ENCODE measurements around the gene SERPINB7. TPM values are rescaled to one million over a fixed set of nuclear protein-coding genes. Genes with fewer than 3 reads are reported as not detected.

The SERPINB7 gene
- total and polyA plus RNA-seq, 10 of the 15 experiments (the other 5 are each of a cell fraction or from before 2014, with no cell fraction given): not detected

DNA sequence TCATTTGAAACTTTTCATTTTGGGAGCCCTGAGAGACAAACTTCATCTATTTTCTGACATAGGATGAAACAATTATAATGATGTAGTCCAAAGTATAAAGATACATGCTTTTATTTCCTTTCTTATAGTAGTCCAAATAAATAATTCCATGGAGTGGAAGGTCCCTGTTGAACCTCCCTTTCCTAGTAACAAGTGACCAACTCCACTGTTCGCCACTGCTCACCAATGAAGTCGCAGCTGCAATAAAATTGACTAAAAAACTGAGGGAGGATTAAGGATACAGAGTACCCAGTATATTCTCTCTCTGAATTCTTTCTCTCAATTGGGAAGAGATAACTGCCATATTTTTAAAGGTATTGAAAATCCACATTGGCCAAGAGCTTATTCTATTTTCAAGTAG lies 14.1 kb downstream of the SERPINB7 start (continued):
- no peak for TF ChIP-seq ZNF207 (IDR thresholded peaks at IDR 0.05; ENCODE audit: borderline replicate concordance)

DNA sequence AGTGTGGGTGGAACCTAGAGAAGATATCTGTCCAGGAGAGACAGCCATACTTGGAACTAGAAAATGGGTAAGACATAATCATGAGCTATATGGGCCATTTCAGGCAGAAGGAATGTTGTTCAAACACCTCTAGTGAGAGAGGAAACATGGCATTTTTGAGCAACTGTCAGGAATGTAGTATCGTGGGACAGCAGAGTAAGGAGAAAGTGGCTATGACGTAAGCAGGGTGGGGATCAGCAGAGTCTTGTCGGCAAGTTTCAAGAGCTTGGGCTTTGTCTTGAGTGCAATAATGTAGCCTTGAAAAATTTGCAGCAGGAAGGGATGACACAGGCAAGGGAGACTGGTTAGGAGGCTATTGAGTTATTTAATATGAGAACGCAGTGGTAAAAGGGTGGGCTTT lies 20.4 kb downstream of the SERPINB7 start:
- no peaks in the 10 kb centered on the region for H3K4me1 ChIP-seq (ENCODE audit: control insufficient read depth, insufficient read depth, low read length)
- ATAC-seq: no peak
- H3K4me2 ChIP-seq (ENCODE audit: control insufficient read depth, insufficient read depth): no peak overlapping the region
- H4K20me1 ChIP-seq (ENCODE audit: control insufficient read depth, insufficient read depth): no peaks in the 10 kb centered on the region
- SMC1A ChIA-PET (ENCODE audit: uncharacterized antibody, unreplicated experiment): interaction anchor here (1.2 kb wide), 1 partner anchor 28 kb away, joined by 3 read pairs; no protein-coding TSS in a partner anchor
- in situ Hi-C loops (cut with MboI) (no loop called here), intact Hi-C loops (cut with micrococcal nuclease; ENCODE audit: unreplicated experiment) (no loop called here)
- no peak for DNase-seq (ENCODE audit: low read depth, low spot score)
- CTCF ChIA-PET: no interaction called here
- no peak overlapping the region for H3K9ac ChIP-seq (ENCODE audit: control insufficient read depth, insufficient read depth, low read length)
- TF ChIP-seq, protein P1, sequence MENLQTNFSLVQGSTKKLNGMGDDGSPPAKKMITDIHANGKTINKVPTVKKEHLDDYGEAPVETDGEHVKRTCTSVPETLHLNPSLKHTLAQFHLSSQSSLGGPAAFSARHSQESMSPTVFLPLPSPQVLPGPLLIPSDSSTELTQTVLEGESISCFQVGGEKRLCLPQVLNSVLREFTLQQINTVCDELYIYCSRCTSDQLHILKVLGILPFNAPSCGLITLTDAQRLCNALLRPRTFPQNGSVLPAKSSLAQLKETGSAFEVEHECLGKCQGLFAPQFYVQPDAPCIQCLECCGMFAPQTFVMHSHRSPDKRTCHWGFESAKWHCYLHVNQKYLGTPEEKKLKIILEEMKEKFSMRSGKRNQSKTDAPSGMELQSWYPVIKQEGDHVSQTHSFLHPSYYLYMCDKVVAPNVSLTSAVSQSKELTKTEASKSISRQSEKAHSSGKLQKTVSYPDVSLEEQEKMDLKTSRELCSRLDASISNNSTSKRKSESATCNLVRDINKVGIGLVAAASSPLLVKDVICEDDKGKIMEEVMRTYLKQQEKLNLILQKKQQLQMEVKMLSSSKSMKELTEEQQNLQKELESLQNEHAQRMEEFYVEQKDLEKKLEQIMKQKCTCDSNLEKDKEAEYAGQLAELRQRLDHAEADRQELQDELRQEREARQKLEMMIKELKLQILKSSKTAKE (IDR thresholded peaks at IDR 0.05; ENCODE audit: low read depth, poor library complexity, severe bottlenecking): no peak
- TF ChIP-seq, protein P2, sequence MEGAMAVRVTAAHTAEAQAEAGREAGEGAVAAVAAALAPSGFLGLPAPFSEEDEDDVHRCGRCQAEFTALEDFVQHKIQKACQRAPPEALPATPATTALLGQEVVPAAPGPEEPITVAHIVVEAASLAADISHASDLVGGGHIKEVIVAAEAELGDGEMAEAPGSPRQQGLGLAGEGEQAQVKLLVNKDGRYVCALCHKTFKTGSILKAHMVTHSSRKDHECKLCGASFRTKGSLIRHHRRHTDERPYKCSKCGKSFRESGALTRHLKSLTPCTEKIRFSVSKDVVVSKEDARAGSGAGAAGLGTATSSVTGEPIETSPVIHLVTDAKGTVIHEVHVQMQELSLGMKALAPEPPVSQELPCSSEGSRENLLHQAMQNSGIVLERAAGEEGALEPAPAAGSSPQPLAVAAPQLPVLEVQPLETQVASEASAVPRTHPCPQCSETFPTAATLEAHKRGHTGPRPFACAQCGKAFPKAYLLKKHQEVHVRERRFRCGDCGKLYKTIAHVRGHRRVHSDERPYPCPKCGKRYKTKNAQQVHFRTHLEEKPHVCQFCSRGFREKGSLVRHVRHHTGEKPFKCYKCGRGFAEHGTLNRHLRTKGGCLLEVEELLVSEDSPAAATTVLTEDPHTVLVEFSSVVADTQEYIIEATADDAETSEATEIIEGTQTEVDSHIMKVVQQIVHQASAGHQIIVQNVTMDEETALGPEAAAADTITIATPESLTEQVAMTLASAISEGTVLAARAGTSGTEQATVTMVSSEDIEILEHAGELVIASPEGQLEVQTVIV (IDR thresholded peaks at IDR 0.05; ENCODE audit: borderline replicate concordance, partially characterized antibody): no peak
- TF ChIP-seq, protein P3, sequence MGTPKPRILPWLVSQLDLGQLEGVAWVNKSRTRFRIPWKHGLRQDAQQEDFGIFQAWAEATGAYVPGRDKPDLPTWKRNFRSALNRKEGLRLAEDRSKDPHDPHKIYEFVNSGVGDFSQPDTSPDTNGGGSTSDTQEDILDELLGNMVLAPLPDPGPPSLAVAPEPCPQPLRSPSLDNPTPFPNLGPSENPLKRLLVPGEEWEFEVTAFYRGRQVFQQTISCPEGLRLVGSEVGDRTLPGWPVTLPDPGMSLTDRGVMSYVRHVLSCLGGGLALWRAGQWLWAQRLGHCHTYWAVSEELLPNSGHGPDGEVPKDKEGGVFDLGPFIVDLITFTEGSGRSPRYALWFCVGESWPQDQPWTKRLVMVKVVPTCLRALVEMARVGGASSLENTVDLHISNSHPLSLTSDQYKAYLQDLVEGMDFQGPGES (IDR thresholded peaks at IDR 0.05): no peak
- TF ChIP-seq RBBP5 (conservative IDR thresholded peaks at IDR 0.05): no peak
- no peak for TF ChIP-seq SUZ12 (IDR thresholded peaks at IDR 0.05; ENCODE audit: unreplicated experiment)
- TF ChIP-seq, protein P4, sequence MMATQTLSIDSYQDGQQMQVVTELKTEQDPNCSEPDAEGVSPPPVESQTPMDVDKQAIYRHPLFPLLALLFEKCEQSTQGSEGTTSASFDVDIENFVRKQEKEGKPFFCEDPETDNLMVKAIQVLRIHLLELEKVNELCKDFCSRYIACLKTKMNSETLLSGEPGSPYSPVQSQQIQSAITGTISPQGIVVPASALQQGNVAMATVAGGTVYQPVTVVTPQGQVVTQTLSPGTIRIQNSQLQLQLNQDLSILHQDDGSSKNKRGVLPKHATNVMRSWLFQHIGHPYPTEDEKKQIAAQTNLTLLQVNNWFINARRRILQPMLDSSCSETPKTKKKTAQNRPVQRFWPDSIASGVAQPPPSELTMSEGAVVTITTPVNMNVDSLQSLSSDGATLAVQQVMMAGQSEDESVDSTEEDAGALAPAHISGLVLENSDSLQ (IDR thresholded peaks at IDR 0.05): no peak
- no peak for TF ChIP-seq CEBPB (IDR thresholded peaks at IDR 0.05; ENCODE audit: borderline replicate concordance in 1 of 2, low read depth in 2 of 2, low read length in 2 of 2)
- no peak for TF ChIP-seq RAD21 (IDR thresholded peaks at IDR 0.05; ENCODE audit: insufficient read depth, low read depth, low read length)
- no peak for TF ChIP-seq STAT3 (IDR thresholded peaks at IDR 0.05; ENCODE audit: low read depth, low read length)
- TF ChIP-seq CBFB (IDR thresholded peaks at IDR 0.05; ENCODE audit: low read depth): no peak
- TF ChIP-seq SP1 (IDR thresholded peaks at IDR 0.05; ENCODE audit: low read depth, low read length): no peak
- TF ChIP-seq WRNIP1 (IDR thresholded peaks at IDR 0.05; ENCODE audit: borderline replicate concordance, low read depth, low read length): no peak
- no peak for TF ChIP-seq MYC (IDR thresholded peaks at IDR 0.05; ENCODE audit: insufficient read depth, insufficient read length, insufficient replicate concordance, low read length, severe bottlenecking)
- TF ChIP-seq PAX5 (IDR thresholded peaks at IDR 0.05; ENCODE audit: borderline replicate concordance, low read depth, low read length): no peak
- TF ChIP-seq, protein P5, sequence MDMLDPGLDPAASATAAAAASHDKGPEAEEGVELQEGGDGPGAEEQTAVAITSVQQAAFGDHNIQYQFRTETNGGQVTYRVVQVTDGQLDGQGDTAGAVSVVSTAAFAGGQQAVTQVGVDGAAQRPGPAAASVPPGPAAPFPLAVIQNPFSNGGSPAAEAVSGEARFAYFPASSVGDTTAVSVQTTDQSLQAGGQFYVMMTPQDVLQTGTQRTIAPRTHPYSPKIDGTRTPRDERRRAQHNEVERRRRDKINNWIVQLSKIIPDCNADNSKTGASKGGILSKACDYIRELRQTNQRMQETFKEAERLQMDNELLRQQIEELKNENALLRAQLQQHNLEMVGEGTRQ (IDR thresholded peaks at IDR 0.05; ENCODE audit: borderline replicate concordance, low read depth, low read length): no peak
- RAD21 ChIA-PET (ENCODE audit: unreplicated experiment): no interaction called here
- BruUV-seq (replicated peaks): no TSS peak
- no peak overlapping the region for H3K27ac ChIP-seq (ENCODE audit: control insufficient read depth, insufficient read depth)
- WGBS (ENCODE audit: insufficient coverage, insufficient replicate concordance, low lambda C conversion rate, missing lambda C conversion rate): 67% methylated on average over 4 of the region's 4 CpGs
- no peak for FAIRE-seq
- no peaks in the 10 kb centered on the region; a peak in 1 of 4 replicates for H3K27me3 ChIP-seq (replicated peaks in 1 of 2; ENCODE audit: control insufficient read depth in 2 of 2, insufficient read depth in 2 of 2, low read length in 1 of 2)
- POLR2A ChIA-PET: no interaction called here
- H3K4me3 ChIP-seq: no peak overlapping the region
- no peaks in the 10 kb centered on the region for H3K79me2 ChIP-seq (ENCODE audit: control insufficient read depth, insufficient read depth, low read length)
- no peaks in the 10 kb centered on the region for H3K9me3 ChIP-seq (replicated peaks; ENCODE audit: control insufficient read depth, insufficient read depth, low read length)
- no peak overlapping the region for H2AFZ ChIP-seq (ENCODE audit: control insufficient read depth, low read depth, low read length)
- no peaks in the 10 kb centered on the region for H3K36me3 ChIP-seq (ENCODE audit: control insufficient read depth in 2 of 2, insufficient read depth in 2 of 2, low read length in 1 of 2)
